Measurements from ENCODE around the gene BACH1. TPM values are rescaled to one million over a fixed set of nuclear protein-coding genes. Genes with fewer than 3 reads are reported as not detected.

The BACH1 gene
- total and polyA plus RNA-seq, 4 donors, result 9.2 to 106 (median 54.2) TPM

GRCh38 chr21:29287383-29287782 is 11.3 kb upstream of the BACH1 start:
- H3K27me3 ChIP-seq (ENCODE audit: control insufficient read depth in 3 of 3, insufficient read depth in 3 of 3, low read length in 2 of 3), result no peaks in the 10 kb centered on the region
- H3K9me3 ChIP-seq (ENCODE audit: control insufficient read depth in 4 of 4, insufficient read depth in 3 of 4, low read length in 3 of 4), result no peaks in the 10 kb centered on the region
- H3K4me3 ChIP-seq, result no peak overlapping the region
- H3K4me1 ChIP-seq (ENCODE audit: control insufficient read depth in 5 of 5, insufficient read depth in 5 of 5, low read length in 5 of 5), result peaks cover 0 to 11% (median 2%) of the 10 kb centered on the region in 5 donors
- 27 to 37% methylated on average over 1 of the region's 1 CpG for WGBS, 2 donors
- H3K36me3 ChIP-seq (ENCODE audit: control insufficient read depth in 4 of 4, insufficient read depth in 4 of 4, low read length in 4 of 4), result no peaks in the 10 kb centered on the region
- H3K27ac ChIP-seq (ENCODE audit: low read depth in 1 of 2, low read length in 1 of 2), result peak overlapping the region in 1 of 2 donors; percentile 6
- no peak overlapping the region for H3K9ac ChIP-seq (ENCODE audit: insufficient read depth in 1 of 2, low read length in 2 of 2)
- ATAC-seq (ENCODE audit: insufficient read depth, low FRiP score) (no peak), DNase-seq (no peak)
- TF ChIP-seq, protein P1, sequence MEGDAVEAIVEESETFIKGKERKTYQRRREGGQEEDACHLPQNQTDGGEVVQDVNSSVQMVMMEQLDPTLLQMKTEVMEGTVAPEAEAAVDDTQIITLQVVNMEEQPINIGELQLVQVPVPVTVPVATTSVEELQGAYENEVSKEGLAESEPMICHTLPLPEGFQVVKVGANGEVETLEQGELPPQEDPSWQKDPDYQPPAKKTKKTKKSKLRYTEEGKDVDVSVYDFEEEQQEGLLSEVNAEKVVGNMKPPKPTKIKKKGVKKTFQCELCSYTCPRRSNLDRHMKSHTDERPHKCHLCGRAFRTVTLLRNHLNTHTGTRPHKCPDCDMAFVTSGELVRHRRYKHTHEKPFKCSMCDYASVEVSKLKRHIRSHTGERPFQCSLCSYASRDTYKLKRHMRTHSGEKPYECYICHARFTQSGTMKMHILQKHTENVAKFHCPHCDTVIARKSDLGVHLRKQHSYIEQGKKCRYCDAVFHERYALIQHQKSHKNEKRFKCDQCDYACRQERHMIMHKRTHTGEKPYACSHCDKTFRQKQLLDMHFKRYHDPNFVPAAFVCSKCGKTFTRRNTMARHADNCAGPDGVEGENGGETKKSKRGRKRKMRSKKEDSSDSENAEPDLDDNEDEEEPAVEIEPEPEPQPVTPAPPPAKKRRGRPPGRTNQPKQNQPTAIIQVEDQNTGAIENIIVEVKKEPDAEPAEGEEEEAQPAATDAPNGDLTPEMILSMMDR (IDR thresholded peaks at IDR 0.05; ENCODE audit: control extremely low read depth, extremely low read depth), result no peak

- DNase-seq, result no peak
- ATAC-seq (ENCODE audit: insufficient read depth, low FRiP score), result no peak
- H3K9me3 ChIP-seq (ENCODE audit: control insufficient read depth in 4 of 4, insufficient read depth in 3 of 4, low read length in 3 of 4), result no peaks in the 10 kb centered on the region
- no peak overlapping the region for H3K27ac ChIP-seq (ENCODE audit: low read depth in 1 of 2, low read length in 1 of 2)
- no peaks in the 10 kb centered on the region for H3K27me3 ChIP-seq (ENCODE audit: control insufficient read depth in 3 of 3, insufficient read depth in 3 of 3, low read length in 2 of 3)
- peaks cover 0 to 11% (median 2%) of the 10 kb centered on the region in 5 donors for H3K4me1 ChIP-seq (ENCODE audit: control insufficient read depth in 5 of 5, insufficient read depth in 5 of 5, low read length in 5 of 5)
- WGBS, 2 donors, result 81 to 96% methylated on average over 5 of the region's 5 CpGs
- H3K36me3 ChIP-seq (ENCODE audit: control insufficient read depth in 4 of 4, insufficient read depth in 4 of 4, low read length in 4 of 4), result no peaks in the 10 kb centered on the region
- no peak overlapping the region for H3K4me3 ChIP-seq
- H3K9ac ChIP-seq (ENCODE audit: insufficient read depth in 1 of 2, low read length in 2 of 2), result no peak overlapping the region
- TF ChIP-seq, protein P1 (IDR thresholded peaks at IDR 0.05; ENCODE audit: control extremely low read depth, extremely low read depth), result no peak
Observed at GRCh38 chr21:29288239-29288638, 10.5 kb upstream of the BACH1 start.

- H3K9ac ChIP-seq (ENCODE audit: insufficient read depth in 1 of 2, low read length in 2 of 2), result no peak overlapping the region
- DNase-seq, result peak in 2 of 3 donors; percentile 47 to 68
- no peaks in the 10 kb centered on the region for H3K9me3 ChIP-seq (ENCODE audit: control insufficient read depth in 4 of 4, insufficient read depth in 3 of 4, low read length in 3 of 4)
Observed at GRCh38 chr21:29289317-29289716, 9.4 kb upstream of the BACH1 start.

More at GRCh38 chr21:29289317-29289716, 9.4 kb upstream of the BACH1 start:
- 69 to 73% methylated on average over 4 of the region's 4 CpGs for WGBS, 2 donors
- Histone ChIP-seq H3K36me3 (ENCODE audit: control insufficient read depth in 4 of 4, insufficient read depth in 4 of 4, low read length in 4 of 4) (no peaks in the 10 kb centered on the region), H3K4me3 (no peak overlapping the region), H3K27me3 (ENCODE audit: control insufficient read depth in 3 of 3, insufficient read depth in 3 of 3, low read length in 2 of 3) (no peaks in the 10 kb centered on the region), H3K4me1 (ENCODE audit: control insufficient read depth in 5 of 5, insufficient read depth in 5 of 5, low read length in 5 of 5) (peaks cover 0 to 11% (median 2%) of the 10 kb centered on the region in 5 donors), H3K27ac (ENCODE audit: low read depth in 1 of 2, low read length in 1 of 2) (no peak overlapping the region)
- no peak for ATAC-seq (ENCODE audit: insufficient read depth, low FRiP score)
- TF ChIP-seq, protein P1 (IDR thresholded peaks at IDR 0.05; ENCODE audit: control extremely low read depth, extremely low read depth), result no peak
